HG03060 (cell line): ENCODE measurements around the gene SYNE1.

ENCODE experiments used
- ATAC-seq: cut with Tn5 transposase; IDR thresholded peaks from one replicate; pipeline ENCODE4 v1.9.1; 2021; ENCODE audit warnings: low read depth, moderate number of reproducible peaks; ENCODE audit not compliant: unreplicated experiment

Gene SYNE1

DNA sequence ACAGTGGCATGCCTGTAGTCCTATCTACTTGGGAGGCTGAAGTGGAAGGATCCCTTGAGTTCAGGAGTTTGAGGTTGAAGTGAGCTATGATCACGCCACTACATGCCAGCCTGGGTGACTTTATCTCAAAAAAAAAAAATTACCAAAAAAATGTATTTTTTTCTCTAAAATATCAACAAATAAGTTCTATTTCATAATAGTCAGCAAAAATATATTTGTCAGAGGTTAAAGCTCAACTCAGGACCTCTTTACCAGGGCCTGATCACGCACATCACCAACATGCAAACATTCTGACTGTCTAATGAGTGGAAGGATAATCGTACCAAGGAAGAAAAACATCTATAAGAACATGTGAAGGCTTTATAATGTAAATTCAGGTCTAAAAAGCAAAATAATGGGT lies 387.0 kb downstream of the SYNE1 start:
- no peak for ATAC-seq

DNA sequence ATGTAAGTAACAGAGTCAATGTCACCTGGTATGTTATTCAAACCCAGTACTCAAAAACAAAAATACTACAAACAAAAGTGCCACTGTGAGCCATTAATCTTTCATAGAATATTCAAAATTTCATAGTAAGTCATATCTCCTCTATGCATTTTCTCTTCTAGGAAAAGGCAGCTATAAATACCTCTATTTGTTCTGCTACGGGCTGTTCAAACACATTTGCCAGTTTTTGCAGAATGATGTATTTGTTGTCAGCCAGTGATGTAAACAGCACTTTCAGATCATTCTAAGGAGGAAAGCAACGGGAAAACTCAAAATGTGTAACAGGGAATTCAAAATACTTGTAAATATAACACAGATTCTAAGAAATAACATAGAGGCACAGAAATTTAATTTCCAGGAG lies 388.2 kb downstream of the SYNE1 start:
- ATAC-seq, result no peak

DNA sequence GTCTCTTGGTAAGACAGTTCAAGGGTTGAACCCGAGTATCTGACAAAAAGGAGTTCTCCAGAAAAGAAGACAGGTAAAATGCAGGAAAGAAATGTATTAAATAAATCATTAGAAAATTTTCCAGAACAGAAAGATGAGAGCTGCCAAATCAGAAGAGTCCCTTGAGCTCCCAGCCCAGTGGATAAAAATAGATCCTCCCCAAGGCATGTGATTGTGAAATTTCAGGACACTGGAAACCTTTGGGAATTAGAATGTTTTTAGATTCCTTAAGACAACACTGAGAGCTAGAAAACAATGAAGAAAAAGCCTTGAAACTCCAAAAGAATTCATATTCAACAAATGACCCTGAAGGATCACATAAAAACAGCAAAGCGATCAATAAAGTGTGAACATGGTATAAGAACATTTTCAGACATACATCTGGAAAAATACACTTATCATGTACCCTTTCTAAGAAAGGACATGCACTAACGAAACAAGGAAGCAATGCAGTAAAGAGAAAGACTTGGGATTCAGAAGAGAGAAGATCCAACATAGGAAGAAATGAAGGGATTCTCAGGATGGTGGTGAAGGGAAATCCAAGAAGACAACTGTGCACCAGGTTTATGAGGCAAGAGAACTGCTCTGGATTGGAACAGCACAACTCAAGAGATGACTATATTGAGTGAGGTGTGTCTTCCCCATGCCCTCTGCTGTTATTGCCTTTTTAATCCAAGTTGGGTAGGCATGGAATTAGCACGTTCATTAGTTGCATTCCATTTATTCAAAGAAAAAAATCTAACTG lies 390.4 kb downstream of the SYNE1 start:
- ATAC-seq, result no peak

DNA sequence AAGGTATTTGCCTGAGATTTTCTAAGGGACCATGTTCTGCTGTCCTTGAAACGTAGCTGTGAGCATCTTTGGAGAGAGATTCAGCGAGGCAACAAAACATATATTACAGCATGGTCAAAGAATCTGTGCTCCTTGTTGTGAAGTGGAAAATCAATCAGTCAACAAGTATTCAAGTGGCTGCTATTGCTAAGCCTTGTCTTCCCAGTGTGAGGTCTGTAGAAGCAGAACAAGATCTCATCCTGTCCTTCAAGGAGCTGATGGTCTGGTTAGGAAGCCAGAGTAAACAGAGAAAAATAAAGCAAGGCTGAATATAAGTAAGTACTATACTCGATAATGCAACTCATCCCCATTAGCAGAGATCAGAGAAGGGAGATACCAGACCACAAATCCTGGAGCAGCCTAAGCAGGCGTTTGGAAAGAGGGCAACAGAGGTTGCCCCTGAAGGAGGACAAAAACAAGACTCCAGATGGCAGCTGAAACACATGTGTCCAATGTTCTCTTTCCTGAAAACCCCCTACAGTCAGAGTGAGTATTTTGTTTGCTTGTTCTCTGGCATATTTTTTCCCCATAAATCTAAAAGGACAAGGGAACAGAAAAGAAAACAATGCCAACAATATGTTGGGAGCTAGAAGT lies 392.0 kb downstream of the SYNE1 start:
- ATAC-seq, result no peak

DNA sequence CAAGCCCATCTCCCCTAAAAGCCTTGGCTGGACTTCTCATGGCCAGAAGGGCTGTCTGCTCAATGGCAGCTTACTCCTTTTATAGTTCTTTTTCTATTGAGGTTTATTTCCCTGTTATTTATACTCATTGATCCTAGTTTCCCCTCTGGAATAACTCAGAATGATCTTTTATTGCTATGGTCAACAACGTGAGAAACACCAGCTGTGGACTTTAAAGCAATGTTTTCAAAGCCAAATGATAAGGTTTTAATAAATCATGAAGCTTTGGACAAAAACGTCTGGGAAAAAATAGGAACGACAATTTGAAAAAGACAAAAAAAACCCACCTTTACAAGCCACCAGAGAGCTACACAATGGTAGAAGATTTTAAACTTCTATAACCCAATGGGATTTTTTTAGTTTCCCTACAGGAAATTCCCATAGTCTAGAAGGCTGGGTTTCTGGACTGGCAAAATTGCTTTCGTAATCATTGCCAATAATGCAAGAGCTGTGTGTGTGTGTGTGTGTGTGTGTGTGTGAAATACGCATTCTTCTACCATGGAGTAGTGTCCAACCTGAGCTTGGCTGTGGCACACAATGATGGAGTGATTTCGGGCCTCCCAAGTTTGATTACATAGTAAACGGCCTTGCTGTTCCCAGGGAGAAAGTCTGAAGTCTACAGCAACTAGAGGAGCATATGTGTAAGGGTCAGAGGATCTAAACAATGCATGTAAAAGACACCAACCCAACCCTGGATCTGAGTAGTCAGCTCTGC lies 396.0 kb downstream of the SYNE1 start:
- ATAC-seq, result no peak

DNA sequence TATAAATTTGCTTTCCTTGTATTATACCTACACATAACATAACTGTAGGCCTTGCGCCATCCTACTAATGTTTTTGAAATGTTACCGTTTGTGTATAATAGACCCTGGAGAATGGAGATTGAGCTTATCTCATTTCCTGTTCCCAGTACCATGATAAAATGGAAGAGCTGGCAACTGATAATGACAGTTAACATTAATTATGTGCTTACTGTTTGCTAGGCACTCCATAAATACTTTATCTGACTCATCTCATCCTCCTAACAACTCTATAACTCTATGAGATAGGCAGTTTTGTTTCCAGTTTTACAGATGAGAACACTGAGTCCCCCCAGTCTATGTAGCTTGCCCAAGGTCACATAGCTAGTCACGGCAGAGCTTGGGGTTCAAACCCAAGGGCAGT lies 396.7 kb downstream of the SYNE1 start:
- no peak for ATAC-seq

DNA sequence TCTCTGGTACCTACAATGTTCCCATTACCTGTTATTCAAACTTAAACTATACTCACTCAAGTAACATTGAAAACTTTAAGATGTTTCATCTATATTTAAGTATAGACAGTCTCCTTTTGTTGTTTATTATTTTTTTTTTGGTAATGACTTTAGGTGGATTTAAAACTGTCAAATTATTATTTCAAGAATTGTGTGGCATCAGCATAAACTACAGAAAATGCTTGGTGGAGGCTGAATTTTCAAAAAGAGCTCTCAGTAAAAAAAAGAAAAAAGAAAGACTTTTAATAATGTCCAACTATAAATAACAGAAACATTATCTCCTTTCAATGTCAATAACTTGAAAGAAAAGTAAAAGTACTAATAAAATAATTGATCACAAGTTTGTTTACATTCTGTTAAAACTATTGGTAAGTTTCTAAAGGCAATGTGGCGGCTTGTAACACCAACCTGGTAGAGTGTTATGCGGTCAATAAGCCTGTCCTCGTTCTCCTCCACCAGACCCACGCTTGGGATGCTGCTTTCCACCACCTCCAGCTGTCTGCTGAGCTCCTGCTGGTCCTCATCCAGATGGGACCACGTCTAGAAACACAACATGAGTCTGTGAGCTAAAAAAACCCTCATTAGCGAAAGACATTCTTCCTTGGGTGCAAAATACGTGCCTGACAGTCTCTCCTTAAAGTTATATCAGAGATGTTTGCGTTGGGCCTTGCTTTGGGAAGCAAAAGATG lies 400.6 kb downstream of the SYNE1 start:
- ATAC-seq, result no peak

DNA sequence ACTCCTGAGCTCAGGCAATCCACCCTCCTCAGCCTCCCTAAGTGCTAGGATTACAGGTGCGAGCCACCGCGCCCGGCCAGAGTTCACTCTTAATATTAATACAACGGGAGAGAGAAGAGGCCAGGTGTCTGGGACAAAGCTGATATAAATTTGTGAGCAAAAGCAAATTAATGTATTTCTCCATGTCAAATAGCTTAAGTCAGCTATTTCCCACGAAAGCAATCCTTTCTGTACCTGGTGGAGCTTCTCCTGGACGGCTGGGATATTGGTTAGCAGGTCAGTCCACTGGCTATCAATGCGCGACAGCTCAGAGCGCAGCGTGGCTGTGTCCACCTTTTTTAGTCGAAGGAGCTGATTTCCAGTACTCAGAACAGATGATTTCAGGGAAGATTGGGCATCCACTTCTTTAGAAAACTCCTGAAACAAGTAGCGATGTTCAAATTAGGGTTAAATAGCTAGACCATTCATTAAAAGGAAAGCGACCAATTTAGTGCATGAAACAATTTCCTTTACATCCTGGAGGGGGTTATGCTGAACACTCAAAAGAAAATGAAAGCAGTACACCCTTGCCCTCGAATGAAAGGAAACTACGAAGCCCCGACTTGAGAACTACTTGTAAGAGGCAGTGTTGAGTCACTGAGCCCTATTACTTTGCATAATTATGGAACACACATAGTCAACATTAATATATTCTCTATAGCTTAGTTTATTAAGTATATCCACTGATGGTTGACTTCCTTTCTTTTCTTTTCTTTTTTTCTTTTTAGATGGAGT lies 403.4 kb downstream of the SYNE1 start:
- ATAC-seq, result no peak

DNA sequence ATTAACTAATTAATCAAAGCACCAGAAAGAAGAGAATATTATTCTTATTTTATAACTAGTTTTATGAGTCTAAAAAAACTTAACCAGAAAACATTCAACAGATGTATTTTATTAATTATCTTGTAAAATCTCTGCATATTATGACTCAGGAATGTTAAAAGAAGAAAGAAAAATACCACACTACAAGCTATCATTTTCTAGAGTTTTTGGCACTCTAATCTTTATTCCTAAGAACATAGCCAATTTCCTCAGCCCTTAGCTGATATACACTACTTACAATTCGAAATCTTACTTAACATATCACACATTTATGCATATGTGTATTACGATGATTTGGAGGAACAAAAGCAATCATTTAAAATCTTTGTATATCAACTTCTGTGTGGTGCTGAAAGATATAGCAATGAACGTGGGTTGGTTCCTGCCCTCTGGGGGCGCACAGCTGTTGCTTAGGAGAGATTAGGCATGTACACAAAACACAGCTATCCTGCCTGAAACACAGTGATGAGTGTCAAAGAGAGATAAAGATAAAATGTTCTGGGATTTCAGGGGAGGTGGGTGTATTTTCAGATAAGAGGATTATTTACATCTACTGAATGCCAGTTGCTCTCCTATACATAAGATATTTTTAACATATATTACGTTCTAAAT lies 404.5 kb downstream of the SYNE1 start:
- no peak for ATAC-seq

DNA sequence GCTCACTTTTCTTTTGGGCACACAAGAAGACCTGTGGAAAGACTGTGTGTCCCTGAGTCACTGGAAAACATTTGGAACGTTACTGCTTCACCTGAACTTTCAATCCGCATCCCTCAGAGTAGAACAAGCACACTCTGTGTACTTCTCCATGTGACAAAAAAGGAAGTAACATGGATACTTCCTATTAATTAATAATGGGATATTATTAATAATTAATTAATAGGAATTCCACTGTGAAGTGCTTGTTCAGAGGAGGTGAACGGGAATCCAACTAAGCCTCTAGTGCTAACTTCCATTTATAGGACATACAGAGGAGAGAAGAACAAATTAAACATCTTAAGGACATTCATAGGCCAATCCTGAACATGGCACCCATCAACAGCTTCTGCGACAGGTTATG lies 407.8 kb downstream of the SYNE1 start:
- ATAC-seq, result no peak

DNA sequence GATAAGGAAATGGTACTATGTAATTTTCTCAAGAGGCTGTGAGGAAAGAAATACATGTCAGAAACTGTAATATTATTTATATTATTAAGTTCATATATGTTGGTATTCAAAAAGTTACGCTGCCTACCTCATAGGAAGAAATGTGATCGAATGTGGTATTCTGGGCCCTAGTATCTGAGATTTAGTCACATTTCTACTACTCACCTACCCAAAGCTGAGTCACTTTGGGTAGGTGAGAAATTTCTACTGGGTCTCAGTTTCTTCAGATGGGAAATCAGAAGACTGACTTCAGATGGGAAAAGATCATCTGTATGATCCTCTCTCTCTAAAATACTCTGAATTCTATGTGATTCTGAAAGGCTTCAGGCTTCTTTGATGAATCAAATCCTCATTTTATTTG lies 411.0 kb downstream of the SYNE1 start:
- no peak for ATAC-seq

DNA sequence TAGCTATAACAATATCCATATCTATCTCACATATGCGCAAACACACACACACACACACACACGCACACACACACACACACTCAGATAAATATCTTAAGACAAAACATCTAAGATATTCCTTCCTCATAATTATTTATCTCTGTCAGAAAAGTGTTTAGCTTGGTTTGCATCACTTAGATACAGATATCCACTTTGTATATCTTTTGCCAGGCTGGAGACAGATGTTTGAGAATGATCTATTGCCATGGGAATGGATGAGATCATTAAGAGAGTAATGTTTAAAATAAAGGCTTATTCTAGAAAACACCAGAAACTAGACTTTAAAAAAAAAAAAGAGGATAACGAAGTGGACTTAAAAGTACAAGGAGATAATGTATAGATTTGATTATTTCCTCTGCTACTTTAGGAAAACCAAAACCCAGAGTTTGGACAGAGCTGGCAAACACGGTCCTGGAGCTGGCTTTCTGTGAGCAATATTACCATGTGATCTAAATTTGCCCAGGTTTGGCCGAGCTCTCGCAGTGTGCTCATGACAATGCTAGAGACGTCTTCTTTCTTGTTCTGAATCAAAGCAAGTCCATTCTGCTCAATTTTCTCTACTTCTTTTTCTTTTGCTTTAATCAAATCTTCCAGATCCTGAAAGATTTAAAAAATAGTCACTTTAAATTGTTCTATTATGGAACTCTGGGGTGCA lies 411.8 kb downstream of the SYNE1 start:
- no peak for ATAC-seq

DNA sequence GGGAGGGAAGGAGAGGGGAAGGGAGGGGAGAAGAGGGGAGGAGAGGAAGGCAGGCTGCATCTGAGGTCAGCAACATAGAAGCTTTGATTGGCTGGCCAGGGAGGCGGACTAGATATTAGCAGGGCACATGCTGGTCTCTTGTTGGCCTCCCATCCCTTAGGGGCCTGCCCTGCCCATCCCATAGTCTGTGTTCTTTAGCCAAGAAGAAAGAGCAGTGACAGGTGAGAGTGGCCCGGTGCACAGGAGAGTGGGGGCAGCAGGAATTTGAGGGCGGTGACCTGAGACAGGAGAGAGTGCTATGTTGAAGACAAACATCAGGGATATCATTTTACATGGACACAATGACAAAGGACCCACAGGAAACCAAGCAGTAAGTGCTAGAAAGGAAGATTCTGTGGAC lies 413.5 kb downstream of the SYNE1 start:
- no peak for ATAC-seq

DNA sequence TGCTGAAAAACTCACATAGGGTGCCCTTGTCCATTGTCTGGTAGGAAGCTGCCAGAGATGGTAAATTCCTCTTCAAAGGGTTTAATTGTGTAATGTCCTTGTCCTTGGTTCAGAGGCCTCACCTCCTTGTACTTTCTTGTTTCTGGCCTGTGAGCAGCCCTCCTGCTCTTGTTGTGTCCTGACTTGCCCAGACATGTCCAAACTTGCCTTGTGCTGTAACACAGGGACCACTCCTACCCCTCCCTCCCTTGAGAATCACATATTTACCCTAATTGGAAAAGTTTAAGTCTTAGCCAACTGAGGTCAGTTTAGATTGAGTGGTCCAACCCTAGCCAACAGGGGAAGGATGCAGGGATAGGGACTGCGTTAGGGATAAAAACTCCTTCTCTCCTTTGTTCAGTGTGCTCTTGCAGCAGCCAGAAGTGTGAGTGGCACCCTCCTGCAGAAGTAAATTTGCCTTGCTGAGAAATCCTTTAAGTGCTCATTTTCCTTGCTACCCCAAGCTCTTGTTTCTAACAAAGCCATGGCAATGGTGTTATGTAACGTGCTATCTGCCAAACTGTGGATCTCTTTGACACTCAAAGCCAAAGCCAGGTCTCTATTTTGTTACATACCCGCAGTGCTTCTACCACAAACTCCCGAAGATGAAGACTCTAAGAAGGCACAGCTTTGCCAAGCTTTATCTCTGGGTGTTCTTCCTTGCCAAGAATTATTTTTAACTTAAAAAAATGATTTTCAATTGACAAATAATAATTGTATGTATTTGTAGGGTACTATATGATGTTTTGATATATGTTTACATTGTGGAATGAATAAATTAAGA lies 415.1 kb downstream of the SYNE1 start:
- no peak for ATAC-seq

DNA sequence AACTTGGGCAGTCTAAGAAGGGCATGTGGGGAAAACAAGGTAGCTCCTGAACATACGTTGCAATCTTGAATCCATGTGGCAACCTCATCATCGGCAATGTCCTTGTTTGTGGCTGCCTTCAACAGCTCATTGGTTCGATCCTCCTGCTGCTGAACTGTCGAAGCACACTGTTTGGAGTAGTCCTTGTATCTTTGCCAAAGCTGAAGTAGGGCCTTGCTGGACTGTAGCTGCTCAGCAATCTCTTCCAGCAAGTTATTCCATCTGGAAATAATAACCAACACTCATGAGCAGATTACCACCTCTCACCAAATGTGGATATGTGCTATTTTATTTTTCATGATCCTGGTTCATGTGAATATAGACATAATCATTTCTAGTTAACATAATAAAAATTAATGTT lies 416.4 kb downstream of the SYNE1 start:
- ATAC-seq, result no peak

DNA sequence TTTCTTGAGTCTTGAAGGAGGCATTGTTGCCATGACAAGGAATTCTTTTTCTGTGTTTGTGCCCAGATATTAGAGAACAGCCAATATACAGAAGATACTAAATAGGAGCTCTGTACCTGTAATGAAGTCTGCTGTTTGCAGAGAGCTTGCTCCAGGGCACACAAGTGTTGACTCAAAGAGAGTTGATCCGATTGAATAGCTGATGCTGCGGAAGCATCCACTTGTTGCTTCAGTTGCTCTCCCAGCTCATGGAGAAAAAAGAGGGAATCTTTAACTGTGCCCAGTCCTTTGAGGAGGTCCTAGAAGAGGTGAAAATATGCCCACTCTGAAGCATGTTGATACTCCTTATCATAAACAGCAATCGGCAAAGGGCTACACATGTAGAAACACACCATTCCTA lies 418.3 kb downstream of the SYNE1 start:
- ATAC-seq, result no peak

DNA sequence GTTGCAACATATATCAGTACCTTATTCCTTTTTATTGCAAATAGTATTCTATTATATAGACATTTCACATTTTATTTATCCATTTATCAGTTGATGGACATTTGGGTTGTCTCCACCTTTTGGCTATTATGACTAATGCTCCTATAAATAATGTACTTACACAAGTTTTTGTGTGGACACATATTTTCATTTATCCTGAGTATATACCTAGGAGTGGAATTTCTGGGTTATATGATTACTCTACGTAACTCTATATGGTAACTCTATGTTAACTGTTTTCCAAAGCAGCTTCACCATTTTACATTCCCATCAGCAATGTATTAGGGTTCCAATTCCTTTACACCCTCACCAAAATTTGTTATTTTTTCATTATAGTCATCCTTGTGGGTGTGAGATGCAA lies 424.7 kb downstream of the SYNE1 start:
- ATAC-seq, result no peak

DNA sequence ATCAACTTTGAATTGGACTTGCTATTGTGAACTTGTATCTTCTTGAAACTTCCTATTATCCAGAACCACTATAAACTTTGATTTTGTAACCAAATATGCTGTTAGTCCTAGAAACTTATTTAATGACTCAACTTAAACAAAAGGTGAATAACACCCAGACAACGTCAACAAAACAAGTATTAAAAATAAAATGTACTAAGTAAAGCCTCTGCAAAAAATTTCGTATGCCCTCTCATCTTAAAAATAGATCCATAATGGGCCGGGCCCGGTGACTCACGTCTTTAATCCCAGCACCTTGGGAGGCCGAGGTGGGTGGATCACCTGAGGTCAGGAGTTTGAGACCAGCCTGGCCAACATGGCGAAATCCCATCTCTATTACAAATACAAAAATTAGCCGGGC lies 428.0 kb downstream of the SYNE1 start:
- no peak for ATAC-seq
